Measurements from ENCODE around the gene C1QTNF8.
"Not testable (repeated sequence)": the region's sequence is repeated elsewhere in the genome, so short reads cannot be mapped to it uniquely, and the experiment has no call there.

The C1QTNF8 gene

GRCh38 chr16:1089822-1090619, 6.0 kb downstream of the C1QTNF8 start:
- Histone ChIP-seq H3K4me2 (peak overlapping the region; percentile 16 to 49 (median 45); a peak in 17 of 22 replicates), H3K36me3 (no peaks in the 10 kb centered on the region), H3K4me1 (peaks cover 7 to 28% (median 16%) of the 10 kb centered on the region in 10 experiments; a peak in 18 of 20 replicates), H3K9ac (no peak overlapping the region), H3K27ac (no peak overlapping the region), H4K20me1 (peaks cover 0 to 17% (median 9%) of the 10 kb centered on the region in 11 experiments; a peak in 14 of 22 replicates), H3K27me3 (peaks cover 42 to 87% (median 67%) of the 10 kb centered on the region in 11 experiments), H3K9me3 (replicated peaks in 1 of 11) (peaks cover 17 to 44% (median 26%) of the 10 kb centered on the region in 11 experiments), H3K4me3 (no peak overlapping the region)
- TF ChIP-seq Cebpa-rat (IDR thresholded peaks at IDR 0.05), result no peak

GRCh38 chr16:1089439-1089821, 6.6 kb downstream of the C1QTNF8 start:
- Histone ChIP-seq H3K36me3 (no peaks in the 10 kb centered on the region), H3K27ac (no peak overlapping the region), H3K4me3 (no peak overlapping the region), H3K9me3 (replicated peaks in 1 of 11) (peaks cover 23 to 50% (median 32%) of the 10 kb centered on the region in 11 experiments), H4K20me1 (peaks cover 0 to 11% (median 8%) of the 10 kb centered on the region in 11 experiments; a peak in 12 of 22 replicates), H3K4me2 (peak overlapping the region in 1 of 11 experiments; percentile 47; a peak in 2 of 22 replicates), H3K4me1 (peaks cover 7 to 23% (median 15%) of the 10 kb centered on the region in 10 experiments; a peak in 18 of 20 replicates), H3K27me3 (peaks cover 42 to 87% (median 70%) of the 10 kb centered on the region in 11 experiments), H3K9ac (no peak overlapping the region)
- TF ChIP-seq Cebpa-rat (IDR thresholded peaks at IDR 0.05), result no peak

- H4K20me1 ChIP-seq, result peaks cover 0 to 2% (median under 1%) of the 10 kb centered on the region in 11 experiments; a peak in 7 of 22 replicates
- peaks cover 7 to 17% (median 15%) of the 10 kb centered on the region in 10 experiments; a peak in 17 of 20 replicates for H3K4me1 ChIP-seq
- no peak for TF ChIP-seq Cebpa-rat (IDR thresholded peaks at IDR 0.05)
- no peak overlapping the region for H3K4me2 ChIP-seq
- H3K4me3 ChIP-seq, result no peak overlapping the region
- H3K9ac ChIP-seq, result no peak overlapping the region
- H3K27ac ChIP-seq, result no peak overlapping the region
- peaks cover 32 to 58% (median 41%) of the 10 kb centered on the region in 11 experiments for H3K9me3 ChIP-seq (replicated peaks in 1 of 11)
- H3K36me3 ChIP-seq, result no peaks in the 10 kb centered on the region
- H3K27me3 ChIP-seq, result peaks cover 47 to 87% (median 72%) of the 10 kb centered on the region in 11 experiments
These were observed 7.5 kb downstream of the C1QTNF8 start for GRCh38 chr16:1088295-1089170.

GRCh38 chr16:1086443-1086842, 9.6 kb downstream of the C1QTNF8 start:
- Histone ChIP-seq H4K20me1 (peaks cover 0 to 13% (median 0%) of the 10 kb centered on the region in 11 experiments; a peak in 6 of 22 replicates), H3K4me1 (peaks cover 8 to 25% (median 16%) of the 10 kb centered on the region in 10 experiments; a peak in 17 of 20 replicates), H3K9me3 (replicated peaks in 1 of 11) (peaks cover 32 to 52% (median 34%) of the 10 kb centered on the region in 11 experiments), H3K27me3 (peaks cover 67 to 99% (median 92%) of the 10 kb centered on the region in 11 experiments)
- H3K4me3 ChIP-seq, H3K4me2 ChIP-seq, H3K36me3 ChIP-seq, H3K27ac ChIP-seq, H3K9ac ChIP-seq: not testable (repeated sequence)

GRCh38 chr16:1084971-1085370, 11.1 kb downstream of the C1QTNF8 start:
- peaks cover 0 to 26% (median 11%) of the 10 kb centered on the region in 11 experiments; a peak in 12 of 22 replicates for H4K20me1 ChIP-seq
- peaks cover 73 to 99% (median 92%) of the 10 kb centered on the region in 11 experiments for H3K27me3 ChIP-seq
- H3K9ac ChIP-seq, result no peak overlapping the region
- H3K9me3 ChIP-seq (replicated peaks in 1 of 11), result peaks cover 32 to 52% (median 34%) of the 10 kb centered on the region in 11 experiments
- no peak overlapping the region for H3K27ac ChIP-seq
- TF ChIP-seq Cebpa-rat (IDR thresholded peaks at IDR 0.05), result no peak
- peaks cover 0 to 13% (median 4%) of the 10 kb centered on the region in 10 experiments; a peak in 12 of 20 replicates for H3K4me1 ChIP-seq
- no peak overlapping the region for H3K4me2 ChIP-seq
- no peaks in the 10 kb centered on the region for H3K36me3 ChIP-seq
- H3K4me3 ChIP-seq, result 0 out of 20 replicates have a peak overlapping the region, but pooled peaks of 1 of the 10 experiments have one; percentile 16

- Histone ChIP-seq H3K4me2 (peak overlapping the region in 1 of 11 experiments; percentile 19; a peak in 1 of 22 replicates), H3K9me3 (replicated peaks in 1 of 11) (peaks cover 32 to 41% (median 34%) of the 10 kb centered on the region in 11 experiments), H3K4me3 (no peak overlapping the region), H3K4me1 (peaks cover 0 to 10% (median 0%) of the 10 kb centered on the region in 10 experiments; a peak in 4 of 20 replicates), H4K20me1 (peaks cover 0 to 45% (median 18%) of the 10 kb centered on the region in 11 experiments; a peak in 12 of 22 replicates), H3K27me3 (peaks cover 73 to 99% (median 92%) of the 10 kb centered on the region in 11 experiments), H3K27ac (no peak overlapping the region), H3K36me3 (no peaks in the 10 kb centered on the region), H3K9ac (no peak overlapping the region)
- no peak for TF ChIP-seq Cebpa-rat (IDR thresholded peaks at IDR 0.05)
These were observed 12.9 kb downstream of the C1QTNF8 start for GRCh38 chr16:1082952-1083675.

- H3K27me3 ChIP-seq, result peaks cover 75 to 99% (median 92%) of the 10 kb centered on the region in 11 experiments
- no peak overlapping the region for H3K4me3 ChIP-seq
- H3K36me3 ChIP-seq, result no peaks in the 10 kb centered on the region
- peaks cover 0 to 10% (median 0%) of the 10 kb centered on the region in 10 experiments; a peak in 4 of 20 replicates for H3K4me1 ChIP-seq
- H3K4me2 ChIP-seq, result peak overlapping the region in 1 of 11 experiments; percentile 19; a peak in 1 of 22 replicates
- H4K20me1 ChIP-seq, result peaks cover 0 to 49% (median 18%) of the 10 kb centered on the region in 11 experiments; a peak in 12 of 22 replicates
- H3K27ac ChIP-seq, result no peak overlapping the region
- no peak overlapping the region for H3K9ac ChIP-seq
- TF ChIP-seq Cebpa-rat (IDR thresholded peaks at IDR 0.05), result no peak
- H3K9me3 ChIP-seq (replicated peaks in 1 of 11), result peaks cover 32 to 40% (median 34%) of the 10 kb centered on the region in 11 experiments
These were observed 13.6 kb downstream of the C1QTNF8 start for GRCh38 chr16:1082266-1082951.
